ENCODE data around the gene CDH8.

Gene CDH8

GRCh38 chr16:61606581-61606980 is 429.7 kb downstream of the CDH8 start:
- FAIRE-seq (no peak), DNase-seq (ENCODE audit: insufficient read length, low spot score) (no peak)
- TF ChIP-seq POLR2A (IDR thresholded peaks at IDR 0.05; ENCODE audit: low read depth, low read length) (no peak), SPI1 (IDR thresholded peaks at IDR 0.05; ENCODE audit: low read depth, low read length) (no peak), PAX5 (IDR thresholded peaks at IDR 0.05; ENCODE audit: insufficient read depth, low read length, severe bottlenecking) (no peak), POU2F2 (IDR thresholded peaks at IDR 0.05; ENCODE audit: low read depth, low read length) (no peak), POLR2AphosphoS5 (IDR thresholded peaks at IDR 0.05; ENCODE audit: low read depth, low read length) (no peak), TAF1 (IDR thresholded peaks at IDR 0.05; ENCODE audit: low read depth, low read length) (no peak)
